Heart right ventricle (tissue), 16 donors: ENCODE data around the gene PPP1R2B. TPM values are rescaled to one million over a fixed set of nuclear protein-coding genes. Genes with fewer than 3 reads are reported as not detected.

Source experiments
- ATAC-seq, 8 donors: fragments of 200-7000 bp; cut with Tn5 transposase; one replicate each; pipeline ENCODE4 v1.9.1; 2020; ENCODE audit warnings: mild to moderate bottlenecking in 8 of 8, moderate library complexity in 8 of 8, moderate number of reproducible peaks in 1 of 8
- DNase-seq, 2 donors: peaks; one replicate each; pipeline ENCODE4 v3.0.0-alpha.2; 2020
- H3K27ac ChIP-seq, 10 donors: fragments of 200-600 bp; sonication (generic) in 2 of 10; one replicate each; pipeline versions ENCODE4 v1.5.0 to v1.8.0; 2020 to 2022; ENCODE audit warnings: mild to moderate bottlenecking in 3 of 10
- H3K27me3 ChIP-seq, 7 donors: fragments of 200-600 bp; one replicate each; pipeline ENCODE4 v1.8.0; 2021 to 2022; ENCODE audit warnings: mild to moderate bottlenecking in 2 of 7
- H3K36me3 ChIP-seq, 9 donors: fragments of 200-600 bp; sonication (generic) in 1 of 9; one replicate each; pipeline versions ENCODE4 v1.5.0 to v1.8.0; 2020 to 2022; ENCODE audit warnings: mild to moderate bottlenecking in 2 of 9
- H3K4me1 ChIP-seq, 9 donors: fragments of 200-600 bp; sonication (generic) in 1 of 9; one replicate each; pipeline versions ENCODE4 v1.5.0 to v1.8.0; 2020 to 2022; ENCODE audit warnings: mild to moderate bottlenecking in 4 of 9
- H3K4me3 ChIP-seq, 10 donors: fragments of 200-600 bp; sonication (generic) in 2 of 10; one replicate each; pipeline versions ENCODE4 v1.5.0 to v1.8.0; 2020 to 2022; ENCODE audit warnings: mild to moderate bottlenecking in 7 of 10, moderate library complexity in 2 of 10
- H3K9me3 ChIP-seq, 11 donors: fragments of 200-600 bp in 10 of 11; sonication (generic) in 2 of 11; one replicate each; pipeline versions ENCODE4 v1.5.0 to v1.8.0; 2013 to 2022; ENCODE audit warnings: mild to moderate bottlenecking in 2 of 11, control low read depth in 1 of 11, moderate library complexity in 1 of 11
- WGBS, 2 donors: extraction: QIAGEN DNeasy Blood & Tissue Kit; methylation state at CpG; one replicate each; pipeline ENCODE4 v1.1.7; 2013; ENCODE audit warnings: inconsistent platforms in 1 of 2; 5-methylcytosine and 5-hydroxymethylcytosine counted together
- intact Hi-C, 10 donors: fragments of 100-400 bp; cut with DNase I; formaldehyde crosslinking; loops; one replicate each; pipeline versions ENCODE4 v1.11.1 to v1.14.2; 2022
- polyA plus RNA-seq, 2 donors: library from polyadenylated mRNA; stranded (reverse); fragments of 200-250 nt; gene quantifications; one replicate each; pipeline ENCODE4 v1.2.3, GENCODE V29; 2013
- total RNA-seq, 10 donors: library from RNA; stranded (reverse); fragmentation: NEBNext Ultra II Directional in 3 of 10; extraction: Animal tissue kit (Norgen Biotek cat#: 25700) in 3 of 10; gene quantifications; one replicate each; pipeline versions ENCODE4 v1.2.1 to v1.2.4, GENCODE V29; 2021 to 2023
- TF ChIP-seq, protein P1 (sequence below), 9 donors: fragments of 200-600 bp; sonication (generic) in 2 of 9; IDR thresholded peaks; one replicate each; pipeline versions ENCODE4 v1.5.0 to v1.8.0; 2021 to 2022; ENCODE audit warnings: antibody characterized with exemption in 9 of 9, mild to moderate bottlenecking in 5 of 9, moderate library complexity in 1 of 9
- donor health status: Arrhythmogenic right ventricular cardiomyopathy.
- donor health status: ischemic (EF 13 %, LVEDD 7.1; RV severe dilation, severe dysfunction).
- donor health status: healthy with polysubstance abuse.
- donor health status: DM: no; HTN: yes; CAD: no.
- donor health status: DM: no; HTN: no; CAD: no.
- donor health status: ischemic (EF 25% LVEDD 6.9; RV normal size, moderate dysfunction).
- donor health status: ischemic (EF 25% LVEDD 5.7; RV mildly dilated, moderate dysfunction).
- donor health status: healthy.
- donor health status: DM: yes; HTN: yes; CAD: no.
- donor health status: Ischemic cardiomyopathy.
- donor health status: ischemic (EF 35%, LVEDD 5.7; RV mildly dilated, moderate dysfunction).
- donor health status: nonischemic (EF 11% LVEDD 7.7; RV severe dilation, severe dysfunction).
- donor health status: DM: yes; HTN: yes; CAD: no.
- donor health status: PGD.
- donor health status: ischemic (EF 29% LVEDD 5.4; RV normal size, mild dysfunction).
- donor health status: nonischemic (EF 23%, LVEDD 6.1; RV moderate dilation, normal function).

PPP1R2B gene
- total and polyA plus RNA-seq, 12 donors: 0.03 to 0.16 (median 0.15) TPM; not detected in 7

DNA sequence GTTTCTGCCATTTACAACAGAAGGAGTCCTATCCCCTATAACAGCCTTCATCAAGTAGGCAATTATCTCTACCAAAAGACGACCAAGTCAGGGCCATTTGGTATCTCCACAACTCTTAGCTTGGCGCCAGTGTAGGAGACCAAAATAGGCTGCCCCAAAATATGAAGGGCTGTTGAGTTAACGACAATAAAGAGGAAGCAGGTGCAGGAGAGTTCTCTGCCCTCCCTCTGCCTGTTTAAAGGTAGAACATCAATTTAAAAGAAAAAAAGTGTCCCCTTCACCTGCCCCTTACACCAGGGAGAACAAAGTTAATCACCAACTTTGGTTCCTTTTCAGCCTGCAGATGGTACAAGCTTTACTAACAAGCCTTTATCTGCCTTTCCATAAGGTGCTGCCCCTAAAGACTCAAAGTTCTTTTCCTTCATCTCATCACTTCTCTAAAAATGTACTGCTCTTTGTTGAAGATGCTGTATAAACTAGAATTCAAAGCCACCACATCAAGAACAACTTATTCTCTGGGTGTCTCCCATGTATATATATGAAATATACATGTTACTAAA, 33.3 kb downstream of the PPP1R2B start:
- no peak overlapping the region for H3K4me3 ChIP-seq
- H3K36me3 ChIP-seq: no peaks in the 10 kb centered on the region
- DNase-seq: no peak
- H3K9me3 ChIP-seq: no peaks in the 10 kb centered on the region
- intact Hi-C loops: no loop called here
- no peak for ATAC-seq
- H3K27me3 ChIP-seq: peaks cover 0 to 25% (median 0%) of the 10 kb centered on the region in 7 donors
- no peaks in the 10 kb centered on the region for H3K4me1 ChIP-seq
- TF ChIP-seq, protein P1, sequence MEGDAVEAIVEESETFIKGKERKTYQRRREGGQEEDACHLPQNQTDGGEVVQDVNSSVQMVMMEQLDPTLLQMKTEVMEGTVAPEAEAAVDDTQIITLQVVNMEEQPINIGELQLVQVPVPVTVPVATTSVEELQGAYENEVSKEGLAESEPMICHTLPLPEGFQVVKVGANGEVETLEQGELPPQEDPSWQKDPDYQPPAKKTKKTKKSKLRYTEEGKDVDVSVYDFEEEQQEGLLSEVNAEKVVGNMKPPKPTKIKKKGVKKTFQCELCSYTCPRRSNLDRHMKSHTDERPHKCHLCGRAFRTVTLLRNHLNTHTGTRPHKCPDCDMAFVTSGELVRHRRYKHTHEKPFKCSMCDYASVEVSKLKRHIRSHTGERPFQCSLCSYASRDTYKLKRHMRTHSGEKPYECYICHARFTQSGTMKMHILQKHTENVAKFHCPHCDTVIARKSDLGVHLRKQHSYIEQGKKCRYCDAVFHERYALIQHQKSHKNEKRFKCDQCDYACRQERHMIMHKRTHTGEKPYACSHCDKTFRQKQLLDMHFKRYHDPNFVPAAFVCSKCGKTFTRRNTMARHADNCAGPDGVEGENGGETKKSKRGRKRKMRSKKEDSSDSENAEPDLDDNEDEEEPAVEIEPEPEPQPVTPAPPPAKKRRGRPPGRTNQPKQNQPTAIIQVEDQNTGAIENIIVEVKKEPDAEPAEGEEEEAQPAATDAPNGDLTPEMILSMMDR (IDR thresholded peaks at IDR 0.05): no peak
- H3K27ac ChIP-seq: no peak overlapping the region
- WGBS, 2 donors: 53 to 70% methylated on average over 3 of the region's 3 CpGs

DNA sequence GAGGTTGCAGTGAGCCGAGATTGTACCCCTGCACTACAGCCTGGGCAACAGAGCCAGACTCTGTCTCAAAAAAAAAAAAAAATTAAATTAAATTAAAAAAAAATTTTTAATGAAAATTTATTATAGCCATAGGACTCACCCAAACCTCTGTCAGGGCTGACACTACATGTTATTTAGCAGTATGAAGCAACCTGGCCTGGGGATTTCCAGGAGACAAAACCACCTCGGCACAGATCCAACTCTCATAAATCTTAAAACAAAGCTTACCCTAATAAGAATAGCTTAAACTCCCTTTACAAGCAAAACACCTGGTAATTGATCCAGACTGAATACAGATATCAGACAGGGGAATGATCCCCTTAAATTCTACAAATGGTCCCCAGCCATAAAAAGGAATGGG, 38.4 kb downstream of the PPP1R2B start:
- TF ChIP-seq, protein P1 (IDR thresholded peaks at IDR 0.05): no peak
- H3K27me3 ChIP-seq: peaks cover 0 to 14% (median 0%) of the 10 kb centered on the region in 7 donors
- intact Hi-C loops: no loop called here
- no peak overlapping the region for H3K27ac ChIP-seq
- ATAC-seq (no peak), DNase-seq (no peak)
- 89 to 91% methylated on average over 2 of the region's 2 CpGs for WGBS, 2 donors
- H3K36me3 ChIP-seq: no peaks in the 10 kb centered on the region
- H3K4me1 ChIP-seq: no peaks in the 10 kb centered on the region
- H3K9me3 ChIP-seq: no peaks in the 10 kb centered on the region
- no peak overlapping the region for H3K4me3 ChIP-seq

DNA sequence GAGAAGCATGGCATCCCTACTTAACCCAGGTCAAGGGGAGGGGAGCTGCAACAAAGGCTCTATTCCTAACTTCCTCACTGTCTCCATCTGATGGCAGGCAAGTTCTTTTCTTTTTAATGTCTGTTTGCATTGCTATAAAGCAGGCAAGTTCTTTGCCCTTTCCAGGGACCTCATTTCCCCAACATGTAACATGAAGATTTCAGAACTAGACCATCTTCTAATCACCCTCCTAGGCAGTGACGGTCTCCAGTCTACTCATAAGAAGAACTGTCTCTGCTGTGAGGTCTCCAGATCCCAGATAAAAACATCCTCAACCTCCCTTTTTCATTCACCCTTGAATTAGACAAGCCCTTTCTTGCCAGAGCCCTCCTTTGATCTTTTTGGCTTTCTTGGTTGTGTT, 42.1 kb downstream of the PPP1R2B start:
- Histone ChIP-seq H3K4me1 (no peaks in the 10 kb centered on the region), H3K4me3 (no peak overlapping the region), H3K36me3 (no peaks in the 10 kb centered on the region), H3K27me3 (peaks cover 0 to 6% (median 0%) of the 10 kb centered on the region in 7 donors), H3K27ac (no peak overlapping the region), H3K9me3 (no peaks in the 10 kb centered on the region)
- TF ChIP-seq, protein P1 (IDR thresholded peaks at IDR 0.05): no peak
- intact Hi-C loops: no loop called here
- DNase-seq (no peak), ATAC-seq (no peak)
- WGBS, 2 donors: 73 to 74% methylated on average over 1 of the region's 1 CpG

DNA sequence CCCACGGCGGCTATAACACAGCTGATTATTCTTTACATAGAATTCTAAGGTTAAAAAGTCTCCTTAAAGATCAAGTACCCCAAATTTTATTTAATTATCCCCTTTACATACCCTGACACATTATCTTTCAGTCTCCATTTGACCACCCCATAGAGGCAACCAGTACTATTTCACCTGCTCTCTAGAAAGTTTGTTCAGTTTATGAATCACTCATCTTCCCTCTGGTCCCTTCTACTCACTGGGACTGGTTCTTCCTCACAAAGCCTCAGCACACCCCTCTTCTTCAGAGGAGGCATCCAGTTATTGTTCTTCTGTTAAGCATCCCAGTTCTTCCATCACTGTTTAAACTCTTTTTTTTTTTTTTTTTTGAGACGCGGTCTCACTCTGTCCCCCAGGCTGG, 42.8 kb downstream of the PPP1R2B start:
- ATAC-seq: no peak
- intact Hi-C loops: no loop called here
- Histone ChIP-seq H3K27me3 (peaks cover 0 to 6% (median 0%) of the 10 kb centered on the region in 7 donors), H3K9me3 (no peaks in the 10 kb centered on the region), H3K4me3 (no peak overlapping the region), H3K27ac (no peak overlapping the region), H3K36me3 (no peaks in the 10 kb centered on the region), H3K4me1 (no peaks in the 10 kb centered on the region)
- WGBS, 2 donors: 89 to 91% methylated on average over 4 of the region's 4 CpGs
- no peak for DNase-seq
- TF ChIP-seq, protein P1 (IDR thresholded peaks at IDR 0.05): no peak
